ENCODE data around the gene SEC14L6.

The SEC14L6 gene

GRCh38 chr22:30479981-30480380 lies 66.6 kb downstream of the SEC14L6 start:
- Mint-ChIP-seq H3K4me3 (no peak overlapping the region), H3K4me1 (no peaks in the 10 kb centered on the region), H3K27me3 (no peaks in the 10 kb centered on the region), H3K9me3 (no peaks in the 10 kb centered on the region), H3K36me3 (ENCODE audit: low read depth) (no peaks in the 10 kb centered on the region), H3K27ac (no peak overlapping the region)
- ATAC-seq (no peak), DNase-seq (no peak)

DNA sequence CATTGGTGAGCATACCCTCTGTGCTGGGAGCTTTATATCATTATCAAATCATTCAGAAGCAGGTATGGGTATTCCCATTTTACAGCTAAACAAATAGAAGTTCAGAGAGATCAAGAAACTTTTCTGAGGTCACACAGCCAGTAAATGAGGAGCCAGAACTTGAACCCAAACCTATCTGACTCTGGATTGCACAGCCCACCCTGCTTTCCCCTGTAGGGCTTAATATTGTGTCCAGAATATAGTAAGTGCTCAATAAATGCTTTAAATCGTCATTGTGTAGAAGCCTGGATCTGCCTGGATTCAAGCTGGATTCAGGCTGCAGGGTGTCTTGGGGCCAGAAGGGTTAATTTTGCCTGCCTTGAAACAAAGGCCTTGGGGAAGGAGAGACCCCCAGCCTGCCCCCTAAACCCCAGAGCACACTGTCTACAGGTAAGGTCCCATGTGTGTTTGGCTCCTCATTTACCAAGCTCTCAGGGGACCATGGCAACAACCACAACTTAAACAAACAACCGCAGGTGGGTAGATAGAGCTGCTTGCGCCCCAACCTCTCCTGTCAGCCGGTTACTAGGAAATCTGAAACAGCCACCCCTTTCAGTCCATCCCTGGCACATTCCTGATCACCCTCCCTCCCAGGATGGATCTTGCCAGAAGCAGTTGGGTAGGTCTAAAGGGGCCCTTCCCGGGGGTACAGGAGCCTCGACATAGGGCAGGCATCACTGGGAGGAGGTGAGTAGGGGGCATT lies 71.7 kb downstream of the SEC14L6 start:
- H3K36me3 Mint-ChIP-seq (ENCODE audit: low read depth): no peaks in the 10 kb centered on the region
- DNase-seq: no peak
- no peaks in the 10 kb centered on the region for H3K9me3 Mint-ChIP-seq
- no peak overlapping the region for H3K4me3 Mint-ChIP-seq
- no peak overlapping the region for H3K27ac Mint-ChIP-seq
- no peaks in the 10 kb centered on the region for H3K4me1 Mint-ChIP-seq
- H3K27me3 Mint-ChIP-seq: peaks cover 13% of the 10 kb centered on the region
- ATAC-seq: no peak

GRCh38 chr22:30474121-30474520 lies 72.4 kb downstream of the SEC14L6 start:
- ATAC-seq: no peak
- Mint-ChIP-seq H3K36me3 (ENCODE audit: low read depth) (no peaks in the 10 kb centered on the region), H3K4me1 (no peaks in the 10 kb centered on the region)

GRCh38 chr22:30472994-30473720 lies 73.4 kb downstream of the SEC14L6 start:
- ATAC-seq (no peak), DNase-seq (no peak)
- Mint-ChIP-seq H3K4me3 (no peak overlapping the region), H3K36me3 (ENCODE audit: low read depth) (no peaks in the 10 kb centered on the region), H3K9me3 (no peaks in the 10 kb centered on the region), H3K4me1 (no peaks in the 10 kb centered on the region), H3K27ac (no peak overlapping the region), H3K27me3 (peaks cover 18% of the 10 kb centered on the region)

More at GRCh38 chr22:30474121-30474520, 72.4 kb downstream of the SEC14L6 start:
- Mint-ChIP-seq H3K9me3 (no peaks in the 10 kb centered on the region), H3K27me3 (peaks cover 14% of the 10 kb centered on the region), H3K27ac (no peak overlapping the region), H3K4me3 (no peak overlapping the region)
- no peak for DNase-seq

Measured in activated naive CD8-positive, alpha-beta T cell treated with anti-CD3 and anti-CD28 coated beads, Interleukin-2, amount 50 U/mL, for 24 hours (primary cell).